Stimulated activated CD8-positive, alpha-beta memory T cell treated with anti-CD3 and anti-CD28 coated beads, Interleukin-15, amount 100 ng/mL, for 1 hour (primary cell): Measurements from ENCODE around the gene FGF3.
"Not testable (repeated sequence)": the region's sequence is repeated elsewhere in the genome, so short reads cannot be mapped to it uniquely, and the experiment has no call there.

ENCODE experiments used
- DNase-seq: peaks from one replicate; pipeline ENCODE4 v3.0.0-alpha.2; 2020; ENCODE audit warnings: low read depth

FGF3 gene

GRCh38 chr11:69770540-69770939 lies 48.7 kb downstream of the FGF3 start:
- no peak for DNase-seq

GRCh38 chr11:69765498-69765995 lies 53.7 kb downstream of the FGF3 start:
- DNase-seq: no peak

GRCh38 chr11:69764918-69765317 lies 54.3 kb downstream of the FGF3 start:
- DNase-seq: not testable (repeated sequence)

- no peak for DNase-seq
Observed at GRCh38 chr11:69760319-69760718, 58.9 kb downstream of the FGF3 start.
